Glutamatergic neuron (in vitro differentiated cells): ENCODE results near the gene DRG1. TPM values are rescaled to one million over a fixed set of nuclear protein-coding genes. Genes with fewer than 3 reads are reported as not detected.
"Not testable (repeated sequence)": the region's sequence is repeated elsewhere in the genome, so short reads cannot be mapped to it uniquely, and the experiment has no call there.

ENCODE experiments used
- DNase-seq: peaks from one replicate; pipeline ENCODE4 v3.0.0; 2022
- H3K27ac Mint-ChIP-seq: one replicate; pipeline ENCODE4 v1.8.0; 2020; ENCODE audit warnings: mild to moderate bottlenecking, mixed read lengths, inconsistent platforms; ENCODE audit not compliant: unreplicated experiment
- H3K27me3 Mint-ChIP-seq: one replicate; pipeline ENCODE4 v1.8.0; 2020; ENCODE audit warnings: mild to moderate bottlenecking, moderate library complexity, mixed read lengths, inconsistent platforms; ENCODE audit not compliant: unreplicated experiment
- H3K36me3 Mint-ChIP-seq: one replicate; pipeline ENCODE4 v1.8.0; 2020; ENCODE audit warnings: mild to moderate bottlenecking, mixed read lengths, inconsistent platforms; ENCODE audit not compliant: unreplicated experiment
- H3K4me1 Mint-ChIP-seq: one replicate; pipeline ENCODE4 v1.8.0; 2020; ENCODE audit warnings: mild to moderate bottlenecking, low read depth, mixed read lengths, inconsistent platforms; ENCODE audit not compliant: unreplicated experiment
- H3K4me3 Mint-ChIP-seq: one replicate; pipeline ENCODE4 v1.8.0; 2020; ENCODE audit warnings: mild to moderate bottlenecking, mixed read lengths, inconsistent platforms; ENCODE audit not compliant: unreplicated experiment
- H3K9me3 Mint-ChIP-seq: one replicate; pipeline ENCODE4 v1.8.0; 2020; ENCODE audit warnings: mild to moderate bottlenecking, moderate library complexity, mixed read lengths, inconsistent platforms; ENCODE audit not compliant: unreplicated experiment
- CTCF ChIP-seq: fragments of 200-600 bp; sonication (generic); IDR thresholded peaks from one replicate; pipeline ENCODE4 v1.5.0; 2021; ENCODE audit not compliant: partially characterized antibody, unreplicated experiment
- total RNA-seq: library from RNA; stranded (reverse); fragmentation: NEBNext Ultra II Directional; extraction: Animal tissue kit (Norgen Biotek cat#: 25700); gene quantifications from one replicate; pipeline ENCODE4 v1.2.1, GENCODE V29; 2021; ENCODE audit not compliant: unreplicated experiment

Gene DRG1
- total RNA-seq, 1 donor from 2014 or later, result 64.1 TPM

- H3K27me3 Mint-ChIP-seq, result no peaks in the 10 kb centered on the region
- H3K4me3 Mint-ChIP-seq, result no peak overlapping the region
- no peaks in the 10 kb centered on the region for H3K4me1 Mint-ChIP-seq
- no peaks in the 10 kb centered on the region for H3K9me3 Mint-ChIP-seq
- TF ChIP-seq CTCF, result no peak
- DNase-seq, result no peak
- H3K36me3 Mint-ChIP-seq, result no peaks in the 10 kb centered on the region
- no peak overlapping the region for H3K27ac Mint-ChIP-seq
Measured at GRCh38 chr22:31481129-31481528, 81.7 kb downstream of the DRG1 start.

- not testable (repeated sequence) for DNase-seq, H3K36me3 Mint-ChIP-seq, H3K27me3 Mint-ChIP-seq, H3K4me3 Mint-ChIP-seq, H3K4me1 Mint-ChIP-seq, H3K9me3 Mint-ChIP-seq, H3K27ac Mint-ChIP-seq
Measured at GRCh38 chr22:31482470-31482869, 83.1 kb downstream of the DRG1 start.

Other genes with a start within 250 kb of the DRG1 start
- 27.4 TPM for gene RNF185, start 239.4 kb upstream of the DRG1 start, total RNA-seq
- 92.4 TPM for gene LIMK2, start 187.3 kb upstream of the DRG1 start, total RNA-seq
- gene PIK3IP1, start 107.1 kb upstream of the DRG1 start, total RNA-seq, result 38.8 TPM
- 98.9 TPM for gene PATZ1, start 53.3 kb upstream of the DRG1 start, total RNA-seq
- gene EIF4ENIF1, start 90.2 kb downstream of the DRG1 start, total RNA-seq, result 41.9 TPM
- 48.7 TPM for gene SFI1, start 96.9 kb downstream of the DRG1 start, total RNA-seq